CD4-positive, alpha-beta T cell (primary cell): Measurements from ENCODE around the gene DLK1. TPM values are rescaled to one million over a fixed set of nuclear protein-coding genes. Genes with fewer than 3 reads are reported as not detected.

Source experiments
- ATAC-seq: fragments of 200-7000 bp; cut with Tn5 transposase; one replicate; pipeline ENCODE4 v1.10.0; 2022; ENCODE audit warnings: mild to moderate bottlenecking; ENCODE audit not compliant: poor library complexity
- CTCF ChIA-PET: fragments of 350-600 bp; sonication (Branson Sonifier 250); formaldehyde crosslinking; loops from one replicate; lab custom pipeline; 2021; ENCODE audit warnings: antibody characterized with exemption, inconsistent platforms; lab: Charles Lee
- POLR2A ChIA-PET: fragments of 350-600 bp; sonication (Branson Sonifier 250); formaldehyde crosslinking; loops from one replicate; lab custom pipeline; 2021; ENCODE audit warnings: antibody characterized with exemption, inconsistent platforms; lab: Charles Lee
- DNase-seq, 14 experiments: peaks; one replicate each; pipeline ENCODE4 v3.0.0-alpha.2; 2013 to 2020; ENCODE audit warnings: mixed read lengths in 2 of 14
- H3K27ac ChIP-seq, 2 donors: one replicate each; pipeline versions ENCODE4 v1.5.1 to v1.7.0; 2013; ENCODE audit warnings: low read length in 2 of 2, low read depth in 1 of 2, mild to moderate bottlenecking in 1 of 2
- H3K27me3 ChIP-seq, 2 experiments: 1 replicate in 1 of 2; 2 replicates in 1 of 2; pipeline versions ENCODE4 v1.6.1 to v1.7.0; 2013; ENCODE audit warnings: low read length in 2 of 2, control low read depth in 1 of 2, mild to moderate bottlenecking in 1 of 2, moderate library complexity in 1 of 2; ENCODE audit not compliant: insufficient read depth in 2 of 2, control insufficient read depth in 1 of 2
- H3K36me3 ChIP-seq: one replicate; pipeline ENCODE4 v1.6.1; 2013; ENCODE audit warnings: low read length, control low read depth; ENCODE audit not compliant: insufficient read depth
- H3K4me1 ChIP-seq: one replicate; pipeline ENCODE4 v1.6.1; 2013; ENCODE audit warnings: low read length, control low read depth; ENCODE audit not compliant: insufficient read depth
- H3K4me3 ChIP-seq: one replicate; pipeline ENCODE4 v1.5.1; 2013; ENCODE audit warnings: mild to moderate bottlenecking, low read length, moderate library complexity
- H3K9me3 ChIP-seq, 2 experiments: 1 replicate in 1 of 2; 2 replicates in 1 of 2; pipeline versions ENCODE4 v1.6.1 to v1.7.0; 2013; ENCODE audit warnings: low read length in 2 of 2, mild to moderate bottlenecking in 2 of 2, control low read depth in 1 of 2, moderate library complexity in 1 of 2; ENCODE audit not compliant: control insufficient read depth in 1 of 2, insufficient read depth in 1 of 2
- H3K27ac Mint-ChIP-seq: one replicate; pipeline ENCODE4 v1.8.0; 2020; ENCODE audit warnings: mixed read lengths
- H3K27me3 Mint-ChIP-seq: one replicate; pipeline ENCODE4 v1.8.0; 2021; ENCODE audit warnings: mixed read lengths
- H3K36me3 Mint-ChIP-seq: one replicate; pipeline ENCODE4 v1.8.0; 2021; ENCODE audit warnings: low read depth, mixed read lengths
- H3K4me1 Mint-ChIP-seq: one replicate; pipeline ENCODE4 v1.8.0; 2021; ENCODE audit warnings: low read depth, mixed read lengths
- H3K4me3 Mint-ChIP-seq: one replicate; pipeline ENCODE4 v1.8.0; 2020; ENCODE audit warnings: mild to moderate bottlenecking, mixed read lengths
- H3K9me3 Mint-ChIP-seq: one replicate; pipeline ENCODE4 v1.8.0; 2020; ENCODE audit warnings: mixed read lengths
- CTCF ChIP-seq: fragments of 200-600 bp; IDR thresholded peaks from one replicate; pipeline ENCODE4 v1.8.0; 2022; ENCODE audit warnings: antibody characterized with exemption, mild to moderate bottlenecking
- intact Hi-C, 2 experiments: fragments of 100-400 bp; cut with DNase I in 1 of 2; cut with micrococcal nuclease in 1 of 2; formaldehyde crosslinking; loops; one replicate each; pipeline versions ENCODE4 v1.15.1 to v1.9.0; 2023 to 2025; cut with DNase I, micrococcal nuclease
- polyA plus RNA-seq, 2 donors: library from polyadenylated mRNA; unstranded; fragments of 120-200 nt; gene quantifications; one replicate each; pipeline ENCODE4 v1.2.1, GENCODE V29; 2013
- total RNA-seq, 174 experiments: library from RNA in 2 of 174; stranded (reverse) in 2 of 174; gene quantifications; one replicate each; pipeline ENCODE4 v1.2.3 and lab custom pipeline; 2021 to 2026

Gene DLK1
- total RNA-seq (not detected), total RNA-seq (lab: John Stamatoyannopoulos, UW) (0 to 0.23 (median 0) reads per million in 172 experiments)
- not detected for polyA plus RNA-seq (2013, experiment 1 of 2)
- polyA plus RNA-seq (2013, experiment 2 of 2): 55.6 TPM

GRCh38 chr14:100726550-100727085, at the start of gene DLK1:
TSS of gene DLK1 (plus strand) at chr14:100726892. CDS start at chr14:100727069, 177 bp downstream.
- ChIA-PET CTCF (no interaction called here), POLR2A (no interaction called here)
- Mint-ChIP-seq H3K27ac (no peak within 1 kb of the TSS), H3K27me3 (peaks cover 43% of the 10 kb centered on the region), H3K36me3 (no peaks in the 10 kb centered on the region), H3K9me3 (no peaks in the 10 kb centered on the region), H3K4me3 (no peak within 1 kb of the TSS), H3K4me1 (no peaks in the 10 kb centered on the region)
- no peak within 1 kb of the TSS for H3K27ac ChIP-seq
- H3K4me3 ChIP-seq: no peak within 1 kb of the TSS
- no peak for TF ChIP-seq CTCF
- H3K9me3 ChIP-seq: peaks cover 0 to 11% of the 10 kb centered on the region in 2 experiments
- no peaks in the 10 kb centered on the region for H3K4me1 ChIP-seq
- H3K27me3 ChIP-seq: peaks cover 6 to 32% of the 10 kb centered on the region in 2 experiments
- ATAC-seq: no peak
- intact Hi-C loops: no loop called here
- no peaks in the 10 kb centered on the region for H3K36me3 ChIP-seq
- no peak for DNase-seq

- H3K4me3 Mint-ChIP-seq: no peak overlapping the region
- CTCF ChIA-PET: interaction anchor here (1.5 kb wide), 1 partner anchor 31 kb away, joined by 3 read pairs; no protein-coding TSS in a partner anchor
- no peak overlapping the region for H3K4me3 ChIP-seq
- no peak overlapping the region for H3K27ac Mint-ChIP-seq
- no peaks in the 10 kb centered on the region for H3K4me1 Mint-ChIP-seq
- no peaks in the 10 kb centered on the region for H3K9me3 Mint-ChIP-seq
- H3K27me3 ChIP-seq: peaks cover 20 to 23% of the 10 kb centered on the region in 2 experiments
- H3K36me3 Mint-ChIP-seq: no peaks in the 10 kb centered on the region
- H3K27me3 Mint-ChIP-seq: peaks cover 33% of the 10 kb centered on the region
- peaks cover 0 to 4% of the 10 kb centered on the region in 2 experiments for H3K9me3 ChIP-seq
- ATAC-seq (no peak), DNase-seq (no peak)
- intact Hi-C loops: no loop called here
- H3K36me3 ChIP-seq: no peaks in the 10 kb centered on the region
- H3K27ac ChIP-seq: no peak overlapping the region
- no peak for TF ChIP-seq CTCF
- H3K4me1 ChIP-seq: peaks cover 10% of the 10 kb centered on the region
- POLR2A ChIA-PET: no interaction called here
Observed at GRCh38 chr14:100677152-100677551, 49.5 kb upstream of the DLK1 start.

GRCh38 chr14:100677554-100678468, 48.9 kb upstream of the DLK1 start:
- Mint-ChIP-seq H3K27me3 (peaks cover 29% of the 10 kb centered on the region), H3K4me3 (no peak overlapping the region), H3K4me1 (no peaks in the 10 kb centered on the region), H3K27ac (no peak overlapping the region), H3K9me3 (no peaks in the 10 kb centered on the region), H3K36me3 (no peaks in the 10 kb centered on the region)
- peaks cover 16 to 18% of the 10 kb centered on the region in 2 experiments for H3K27me3 ChIP-seq
- peaks cover 10% of the 10 kb centered on the region for H3K4me1 ChIP-seq
- ATAC-seq (no peak), DNase-seq (peak in 1 of 14 experiments; percentile 21)
- intact Hi-C loops: no loop called here
- H3K4me3 ChIP-seq: no peak overlapping the region
- ChIA-PET POLR2A (no interaction called here), CTCF (no interaction called here)
- H3K36me3 ChIP-seq: no peaks in the 10 kb centered on the region
- TF ChIP-seq CTCF: no peak
- H3K9me3 ChIP-seq: no peaks in the 10 kb centered on the region
- H3K27ac ChIP-seq: no peak overlapping the region
